Right lung (tissue), 5 donors: Measurements from ENCODE around the gene AMIGO3. TPM values are rescaled to one million over a fixed set of nuclear protein-coding genes. Genes with fewer than 3 reads are reported as not detected.
"Not testable (repeated sequence)": the region's sequence is repeated elsewhere in the genome, so short reads cannot be mapped to it uniquely, and the experiment has no call there.

Experiments used
- DNase-seq, 2 donors: peaks; one replicate each; pipeline ENCODE4 v3.0.0-alpha.2; 2013
- polyA plus RNA-seq, 5 donors: library from polyadenylated mRNA; unstranded; fragments of 120-200 nt; gene quantifications; one replicate each; pipeline versions ENCODE4 v1.2.1 to v1.2.3, GENCODE V29; 2013; ENCODE audit warnings: inconsistent platforms in 1 of 5, low replicate concordance in 1 of 5; ENCODE audit not compliant: insufficient read length in 5 of 5, insufficient read depth in 1 of 5

The AMIGO3 gene
- polyA plus RNA-seq, 5 donors = 0.66 to 2.6 (median 1.9) TPM

- not testable (repeated sequence) for DNase-seq
Observed at GRCh38 chr3:49689908-49690624, 29.4 kb downstream of the AMIGO3 start.

DNA sequence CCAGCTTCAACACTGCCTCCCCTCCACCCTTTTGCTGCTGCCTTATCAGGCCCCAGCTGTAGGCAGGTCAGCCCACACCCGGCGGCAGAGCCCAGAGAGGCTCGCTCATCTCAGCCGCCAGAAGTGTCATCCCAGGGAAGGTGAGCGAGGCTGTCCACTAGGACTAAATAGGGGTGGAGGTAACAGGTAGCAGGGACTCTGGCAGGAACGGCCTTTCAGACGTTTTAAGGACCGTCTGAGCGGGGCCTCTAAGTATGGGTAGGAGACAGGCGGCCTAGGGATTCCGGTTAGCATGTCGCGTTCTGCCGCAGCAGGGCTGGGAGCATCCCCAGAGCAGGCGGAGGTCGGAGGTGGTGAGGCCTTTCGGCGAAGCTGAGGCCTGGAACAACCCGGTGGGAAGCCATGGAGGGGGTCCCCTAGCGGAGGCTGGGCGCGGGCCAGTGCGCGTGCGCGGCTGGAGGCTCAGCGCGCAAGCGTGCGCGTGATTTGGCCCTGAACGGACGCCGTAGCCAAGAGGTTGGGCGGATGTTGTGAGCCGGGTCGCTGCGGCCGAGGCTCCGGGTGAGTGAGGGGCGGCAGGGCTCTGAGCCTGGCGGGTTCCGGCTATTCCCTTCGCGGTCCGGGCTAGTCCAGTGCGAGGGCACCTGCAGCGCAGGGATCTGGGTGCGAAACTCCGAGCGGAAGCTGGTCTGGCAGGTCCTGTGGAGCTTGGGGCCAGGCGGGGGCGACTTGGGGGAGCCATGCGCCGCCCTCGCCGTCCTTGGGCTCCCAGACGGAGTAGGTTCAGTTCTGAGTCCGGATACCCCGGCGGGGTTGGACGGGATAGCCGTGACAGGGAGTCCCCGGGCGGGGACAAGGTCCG, 30.2 kb downstream of the AMIGO3 start, which contains the start of the genes MST1 and RNF123:
Gene MST1 (minus strand): TSS at position 429 of the 862 bp plus-strand sequence. CDS start 783 bp downstream, outside the sequence.
Gene RNF123 (plus strand): TSS at position 512 of the 862 bp plus-strand sequence. CDS start 1,609 bp downstream, outside the sequence.
- DNase-seq = peak; percentile 91 to 92

GRCh38 chr3:49688338-49689045, 31.0 kb downstream of the AMIGO3 start:
- DNase-seq = not testable (repeated sequence)

- DNase-seq = not testable (repeated sequence)
Observed at GRCh38 chr3:49687424-49687795, 32.1 kb downstream of the AMIGO3 start.

DNA sequence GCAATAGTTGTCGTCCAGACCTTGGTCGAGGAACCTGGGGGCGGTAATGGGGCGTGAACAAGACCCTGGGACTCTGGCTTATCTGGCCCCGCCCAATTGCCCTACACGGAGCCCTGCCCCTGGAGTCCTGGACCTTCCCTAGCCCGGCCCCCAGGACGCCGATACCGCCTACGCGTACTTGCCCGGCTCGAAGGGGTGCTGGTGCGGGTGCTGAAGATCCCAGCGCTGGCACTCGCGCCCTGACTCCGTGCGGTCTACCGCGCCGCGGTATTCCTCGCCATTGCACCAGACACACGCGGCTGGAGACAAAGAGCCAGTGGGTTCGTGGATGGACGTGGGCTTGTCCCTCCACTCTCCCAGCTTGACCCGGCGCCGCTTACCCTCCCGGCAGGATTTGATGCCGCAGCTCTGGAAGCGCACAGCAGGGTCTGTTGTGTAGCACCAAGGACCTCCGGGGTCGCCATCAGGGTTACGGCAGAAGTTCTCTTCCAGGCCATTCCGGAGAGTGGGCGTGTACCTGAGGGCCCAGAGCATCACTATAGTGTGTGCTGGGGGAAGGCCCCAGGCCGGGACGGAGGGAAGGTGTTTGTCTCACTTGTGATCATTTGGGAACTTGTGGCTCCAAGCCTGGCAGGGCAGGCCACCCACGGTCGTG, 32.6 kb downstream of the AMIGO3 start:
- DNase-seq = peak; percentile 25 to 42

GRCh38 chr3:49686346-49686745, 33.1 kb downstream of the AMIGO3 start:
- DNase-seq = peak in 1 of 2 donors; percentile 37

- DNase-seq = not testable (repeated sequence)
Observed at GRCh38 chr3:49685846-49686245, 33.6 kb downstream of the AMIGO3 start.

DNA sequence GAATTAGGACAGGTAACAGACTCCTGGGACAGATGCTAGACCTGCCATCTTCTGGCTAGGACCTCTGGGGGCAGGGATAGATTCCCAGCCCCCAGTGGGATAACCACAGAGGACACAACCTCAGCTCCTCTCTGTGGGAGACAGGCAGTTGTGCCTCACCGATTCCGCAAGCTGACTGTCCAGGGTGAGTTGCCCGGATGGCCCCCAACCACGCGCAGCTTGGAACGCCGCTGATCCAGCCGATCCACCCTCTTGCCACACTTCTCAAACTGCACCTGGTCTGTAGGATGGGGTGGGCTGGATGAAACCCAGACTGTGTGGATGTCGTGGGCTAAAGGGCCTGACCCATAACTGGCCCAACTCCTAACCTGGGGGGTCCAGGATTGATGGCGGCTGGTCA, 34.4 kb downstream of the AMIGO3 start:
- not testable (repeated sequence) for DNase-seq

GRCh38 chr3:49684453-49684852, 35.0 kb downstream of the AMIGO3 start:
- not testable (repeated sequence) for DNase-seq

DNA sequence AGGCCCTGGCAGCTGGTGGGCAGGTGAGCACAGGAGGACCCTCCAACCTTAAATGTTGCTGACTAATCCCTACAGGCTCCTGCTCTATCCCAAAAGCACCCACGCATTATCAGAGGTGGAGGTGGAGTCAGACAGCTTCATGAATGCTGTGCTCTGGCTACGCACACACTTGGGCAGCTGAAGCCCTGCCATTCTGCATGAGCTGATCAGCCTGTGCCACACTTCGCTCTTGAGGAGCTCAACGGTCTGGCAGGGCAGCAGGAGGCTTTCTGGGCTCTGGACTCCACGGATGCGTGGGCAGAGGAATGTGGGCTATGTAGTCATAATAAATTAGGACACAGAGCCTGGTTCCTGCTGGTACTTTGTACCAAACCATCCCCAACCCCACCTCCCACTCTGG, 36.3 kb downstream of the AMIGO3 start:
- DNase-seq = no peak

GRCh38 chr3:49681543-49681942, 37.9 kb downstream of the AMIGO3 start:
- DNase-seq = no peak

DNA sequence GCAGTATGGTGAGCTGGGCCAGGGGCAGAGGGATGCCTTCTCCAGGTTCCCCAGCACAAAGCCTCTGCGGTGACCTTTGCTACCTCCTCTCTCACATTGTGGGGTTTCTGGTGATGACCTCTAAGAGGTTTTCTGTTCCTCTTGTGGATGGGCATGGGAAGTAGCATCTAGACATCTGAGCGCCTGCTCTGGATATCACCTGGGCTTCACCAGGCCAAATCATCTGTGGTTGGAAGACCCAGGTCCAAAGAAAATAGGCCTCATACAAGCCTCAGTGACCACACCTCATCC, 38.3 kb downstream of the AMIGO3 start:
- no peak for DNase-seq

- DNase-seq = no peak
Observed at GRCh38 chr3:49680493-49681231, 38.8 kb downstream of the AMIGO3 start.

GRCh38 chr3:49675912-49676311, 43.6 kb downstream of the AMIGO3 start:
- DNase-seq = no peak

- DNase-seq = no peak
Observed at GRCh38 chr3:49674497-49674983, 44.9 kb downstream of the AMIGO3 start.

GRCh38 chr3:49673715-49674496, 45.6 kb downstream of the AMIGO3 start, which contains the start of gene APEH:
Gene APEH (plus strand): TSS chr3:49674351. CDS start chr3:49674402, 51 bp downstream.
- DNase-seq = peak; percentile 96

DNA sequence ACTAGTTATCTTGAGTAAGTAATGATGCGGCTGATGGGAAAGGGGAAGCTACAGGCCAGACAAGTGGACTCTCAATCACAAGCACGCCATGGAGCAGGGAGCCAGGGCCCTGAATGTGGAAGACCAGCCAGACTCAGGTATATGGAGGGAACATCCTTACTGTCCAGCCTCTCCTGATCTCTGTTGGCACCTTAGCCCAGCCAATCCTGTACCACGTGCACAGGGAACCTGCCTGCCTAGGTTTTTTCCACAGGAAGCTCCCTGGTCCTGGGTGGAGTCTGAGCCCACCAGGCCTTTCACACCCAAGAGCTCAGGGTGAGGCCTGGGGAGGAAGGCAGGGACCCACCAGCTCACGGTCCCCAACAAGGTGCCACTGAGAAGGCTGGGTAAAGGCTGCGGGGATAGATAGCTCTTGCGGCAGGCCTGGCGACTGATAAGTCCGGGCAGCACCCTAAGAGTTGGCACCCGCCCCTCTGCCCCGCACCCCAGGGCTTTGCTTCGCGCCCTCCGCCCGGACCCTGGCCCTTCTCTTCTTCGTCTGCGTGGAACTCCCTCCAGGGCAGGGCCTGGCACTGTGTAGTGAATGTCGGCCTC, 46.3 kb downstream of the AMIGO3 start:
- peak in 1 of 2 donors; percentile 6 for DNase-seq

GRCh38 chr3:49671291-49672288, 47.9 kb downstream of the AMIGO3 start:
- peak; percentile 38 to 56 for DNase-seq
